ENCODE measurements around the gene DEDD. TPM values are rescaled to one million over a fixed set of nuclear protein-coding genes. Genes with fewer than 3 reads are reported as not detected.

The DEDD gene
- total and polyA plus RNA-seq, 10 of the 15 experiments (the other 5 are each of a cell fraction or from before 2014, with no cell fraction given): 13.6 to 33.9 (median 30.3) TPM

DNA sequence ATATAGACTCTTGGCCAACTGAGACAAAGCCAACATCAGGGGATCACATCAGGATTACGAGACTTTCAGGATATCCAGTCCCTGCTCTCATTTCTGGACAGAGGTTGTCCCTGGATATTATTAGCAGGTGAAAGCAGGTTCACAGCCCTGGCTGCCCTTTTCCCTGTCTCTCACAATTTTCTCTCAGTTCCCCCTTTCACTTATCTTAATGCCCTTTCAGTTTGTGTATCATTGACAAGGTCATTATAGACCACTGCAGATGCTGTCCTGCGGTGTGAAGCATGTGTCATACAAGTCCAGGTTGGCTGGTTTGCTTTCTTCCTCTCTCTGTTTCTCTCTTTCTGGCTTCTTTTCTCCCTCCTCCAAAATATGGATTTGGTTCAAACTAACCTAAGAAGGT lies 36.5 kb downstream of the DEDD start:
- H3K9me3 ChIP-seq (replicated peaks; ENCODE audit: control insufficient read depth, insufficient read depth, low read length): no peaks in the 10 kb centered on the region
- intact Hi-C loops (cut with micrococcal nuclease; ENCODE audit: unreplicated experiment) (loop anchor here (1.0 kb wide), 2 partner anchors 26 to 55 kb away; no protein-coding TSS in a partner anchor), in situ Hi-C loops (cut with MboI) (no loop called here)
- peak overlapping the region; percentile 21; the same call in 1 of the 2 replicates for H3K4me3 ChIP-seq
- ChIA-PET RAD21 (ENCODE audit: unreplicated experiment) (interaction anchor here (1.1 to 6.7 kb wide), 10 partner anchors 25 to 320 kb away, joined by 3 to 90 read pairs (median 7); partner anchors contain the start of genes ARHGAP30, F11R, TSTD1 and USF1), SMC1A (ENCODE audit: uncharacterized antibody, unreplicated experiment) (interaction anchor here (0.7 to 7.0 kb wide), 23 partner anchors 9 to 320 kb away, joined by 3 to 110 read pairs (median 5); partner anchors contain the start of genes ARHGAP30, DEDD, F11R and ITLN2), CTCF (interaction anchor here (0.6 to 7.6 kb wide), 17 partner anchors 10 to 314 kb away, joined by 3 to 181 read pairs (median 6); partner anchors contain the start of genes ARHGAP30, DEDD, F11R and ITLN2), POLR2A (interaction anchor here (0.5 to 5.6 kb wide), 8 partner anchors 9 to 110 kb away, joined by 3 to 66 read pairs (median 5); partner anchors contain the start of genes ARHGAP30, NIT1, PFDN2 and TSTD1)
- peaks cover 0 to 8% of the 10 kb centered on the region in 2 experiments; a peak in 3 of 4 replicates for H3K36me3 ChIP-seq (ENCODE audit: control insufficient read depth in 2 of 2, insufficient read depth in 2 of 2, low read length in 1 of 2)
- peak overlapping the region; percentile 65 for H3K27ac ChIP-seq (ENCODE audit: control insufficient read depth, insufficient read depth)
- no peak overlapping the region for H2AFZ ChIP-seq (ENCODE audit: control insufficient read depth, low read depth, low read length)
- BruUV-seq (replicated peaks): no TSS peak
- FAIRE-seq (peak; percentile 35), ATAC-seq (peak; percentile 72), DNase-seq (ENCODE audit: low read depth, low spot score) (peak; percentile 66)
- peak overlapping the region; percentile 36; the same call in 1 of the 2 replicates for H3K9ac ChIP-seq (ENCODE audit: control insufficient read depth, insufficient read depth, low read length)
- no peaks in the 10 kb centered on the region for H4K20me1 ChIP-seq (ENCODE audit: control insufficient read depth, insufficient read depth)
- H3K4me2 ChIP-seq (ENCODE audit: control insufficient read depth, insufficient read depth): peak overlapping the region; percentile 61
- WGBS (ENCODE audit: insufficient coverage, insufficient replicate concordance, low lambda C conversion rate, missing lambda C conversion rate): 0% methylated on average over 2 of the region's 2 CpGs
- H3K27me3 ChIP-seq (replicated peaks in 1 of 2; ENCODE audit: control insufficient read depth in 2 of 2, insufficient read depth in 2 of 2, low read length in 1 of 2): no peaks in the 10 kb centered on the region
- H3K79me2 ChIP-seq (ENCODE audit: control insufficient read depth, insufficient read depth, low read length): no peaks in the 10 kb centered on the region
- peaks cover 39% of the 10 kb centered on the region for H3K4me1 ChIP-seq (ENCODE audit: control insufficient read depth, insufficient read depth, low read length)
- TF ChIP-seq, protein P1, sequence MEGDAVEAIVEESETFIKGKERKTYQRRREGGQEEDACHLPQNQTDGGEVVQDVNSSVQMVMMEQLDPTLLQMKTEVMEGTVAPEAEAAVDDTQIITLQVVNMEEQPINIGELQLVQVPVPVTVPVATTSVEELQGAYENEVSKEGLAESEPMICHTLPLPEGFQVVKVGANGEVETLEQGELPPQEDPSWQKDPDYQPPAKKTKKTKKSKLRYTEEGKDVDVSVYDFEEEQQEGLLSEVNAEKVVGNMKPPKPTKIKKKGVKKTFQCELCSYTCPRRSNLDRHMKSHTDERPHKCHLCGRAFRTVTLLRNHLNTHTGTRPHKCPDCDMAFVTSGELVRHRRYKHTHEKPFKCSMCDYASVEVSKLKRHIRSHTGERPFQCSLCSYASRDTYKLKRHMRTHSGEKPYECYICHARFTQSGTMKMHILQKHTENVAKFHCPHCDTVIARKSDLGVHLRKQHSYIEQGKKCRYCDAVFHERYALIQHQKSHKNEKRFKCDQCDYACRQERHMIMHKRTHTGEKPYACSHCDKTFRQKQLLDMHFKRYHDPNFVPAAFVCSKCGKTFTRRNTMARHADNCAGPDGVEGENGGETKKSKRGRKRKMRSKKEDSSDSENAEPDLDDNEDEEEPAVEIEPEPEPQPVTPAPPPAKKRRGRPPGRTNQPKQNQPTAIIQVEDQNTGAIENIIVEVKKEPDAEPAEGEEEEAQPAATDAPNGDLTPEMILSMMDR (IDR thresholded peaks at IDR 0.05 in 2 of 3, conservative IDR thresholded peaks at IDR 0.05 in 1 of 3; ENCODE audit: control insufficient read depth in 2 of 3, extremely low read depth in 1 of 3, insufficient read depth in 1 of 3, low read depth in 3 of 3, low read length in 3 of 3): no peak
- TF ChIP-seq JUNB (IDR thresholded peaks at IDR 0.05) (peak; percentile 24; the same call in 1 of the 2 replicates), ESRRA (IDR thresholded peaks at IDR 0.05; ENCODE audit: low read length) (peak; percentile 99), BCL11A (IDR thresholded peaks at IDR 0.05; ENCODE audit: low read depth, low read length) (peak; percentile 78), BHLHE40 (IDR thresholded peaks at IDR 0.05; ENCODE audit: borderline replicate concordance in 1 of 2, low read depth in 2 of 2, low read length in 1 of 2) (peak; percentile 57 to 69; a peak in 3 of 4 replicates), NR2F1 (conservative IDR thresholded peaks at IDR 0.05) (peak; percentile 91), RELA (IDR thresholded peaks at IDR 0.05; ENCODE audit: borderline replicate concordance, partially characterized antibody) (no peak), JUND (IDR thresholded peaks at IDR 0.05; ENCODE audit: low read depth, low read length) (0 out of 2 replicates have a peak, but pooled peaks have one; percentile 7), RAD21 (IDR thresholded peaks at IDR 0.05; ENCODE audit: insufficient read depth, low read depth, low read length) (0 out of 2 replicates have a peak, but pooled peaks have one; percentile 4), TCF3 (IDR thresholded peaks at IDR 0.05; ENCODE audit: borderline replicate concordance, insufficient read depth, low read depth, low read length) (0 out of 2 replicates have a peak, but pooled peaks have one; percentile 23), SP1 (IDR thresholded peaks at IDR 0.05; ENCODE audit: low read depth, low read length) (peak; percentile 11), TBL1XR1 (IDR thresholded peaks at IDR 0.05; ENCODE audit: low read depth, low read length) (peak; percentile 52), IKZF2 (IDR thresholded peaks at IDR 0.05) (peak; percentile 88 to 93), PAX5 (IDR thresholded peaks at IDR 0.05; ENCODE audit: borderline replicate concordance, low read depth, low read length) (no peak; the same call in 1 of the 2 replicates)
- TF ChIP-seq, protein P2, sequence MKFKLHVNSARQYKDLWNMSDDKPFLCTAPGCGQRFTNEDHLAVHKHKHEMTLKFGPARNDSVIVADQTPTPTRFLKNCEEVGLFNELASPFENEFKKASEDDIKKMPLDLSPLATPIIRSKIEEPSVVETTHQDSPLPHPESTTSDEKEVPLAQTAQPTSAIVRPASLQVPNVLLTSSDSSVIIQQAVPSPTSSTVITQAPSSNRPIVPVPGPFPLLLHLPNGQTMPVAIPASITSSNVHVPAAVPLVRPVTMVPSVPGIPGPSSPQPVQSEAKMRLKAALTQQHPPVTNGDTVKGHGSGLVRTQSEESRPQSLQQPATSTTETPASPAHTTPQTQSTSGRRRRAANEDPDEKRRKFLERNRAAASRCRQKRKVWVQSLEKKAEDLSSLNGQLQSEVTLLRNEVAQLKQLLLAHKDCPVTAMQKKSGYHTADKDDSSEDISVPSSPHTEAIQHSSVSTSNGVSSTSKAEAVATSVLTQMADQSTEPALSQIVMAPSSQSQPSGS (IDR thresholded peaks at IDR 0.05; ENCODE audit: low read length): no peak
- TF ChIP-seq, protein P3, sequence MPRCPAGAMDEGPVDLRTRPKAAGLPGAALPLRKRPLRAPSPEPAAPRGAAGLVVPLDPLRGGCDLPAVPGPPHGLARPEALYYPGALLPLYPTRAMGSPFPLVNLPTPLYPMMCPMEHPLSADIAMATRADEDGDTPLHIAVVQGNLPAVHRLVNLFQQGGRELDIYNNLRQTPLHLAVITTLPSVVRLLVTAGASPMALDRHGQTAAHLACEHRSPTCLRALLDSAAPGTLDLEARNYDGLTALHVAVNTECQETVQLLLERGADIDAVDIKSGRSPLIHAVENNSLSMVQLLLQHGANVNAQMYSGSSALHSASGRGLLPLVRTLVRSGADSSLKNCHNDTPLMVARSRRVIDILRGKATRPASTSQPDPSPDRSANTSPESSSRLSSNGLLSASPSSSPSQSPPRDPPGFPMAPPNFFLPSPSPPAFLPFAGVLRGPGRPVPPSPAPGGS (IDR thresholded peaks at IDR 0.05; ENCODE audit: borderline replicate concordance, insufficient read depth, low read depth, low read length, poor library complexity, severe bottlenecking): no peak

Data from GM12878 (cell line).